TTC549 (cell line): ENCODE measurements around the gene SMIM22.

Experiments
- FAIRE-seq: peaks from 2 replicates; lab custom pipeline; 2012; peaks lifted over from hg19 to GRCh38; lab: Jason Lieb, UNC

SMIM22 gene, protein sequence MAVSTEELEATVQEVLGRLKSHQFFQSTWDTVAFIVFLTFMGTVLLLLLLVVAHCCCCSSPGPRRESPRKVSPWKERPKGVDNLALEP

GRCh38 chr16:4795181-4795827 is at the start of gene SMIM22:
Gene SMIM22 (plus strand): TSS chr16:4795369. CDS start chr16:4795735, 366 bp downstream.
- no peak for FAIRE-seq

- FAIRE-seq: no peak
These were observed 49.0 kb upstream of the SMIM22 start for GRCh38 chr16:4746215-4746614.

DNA sequence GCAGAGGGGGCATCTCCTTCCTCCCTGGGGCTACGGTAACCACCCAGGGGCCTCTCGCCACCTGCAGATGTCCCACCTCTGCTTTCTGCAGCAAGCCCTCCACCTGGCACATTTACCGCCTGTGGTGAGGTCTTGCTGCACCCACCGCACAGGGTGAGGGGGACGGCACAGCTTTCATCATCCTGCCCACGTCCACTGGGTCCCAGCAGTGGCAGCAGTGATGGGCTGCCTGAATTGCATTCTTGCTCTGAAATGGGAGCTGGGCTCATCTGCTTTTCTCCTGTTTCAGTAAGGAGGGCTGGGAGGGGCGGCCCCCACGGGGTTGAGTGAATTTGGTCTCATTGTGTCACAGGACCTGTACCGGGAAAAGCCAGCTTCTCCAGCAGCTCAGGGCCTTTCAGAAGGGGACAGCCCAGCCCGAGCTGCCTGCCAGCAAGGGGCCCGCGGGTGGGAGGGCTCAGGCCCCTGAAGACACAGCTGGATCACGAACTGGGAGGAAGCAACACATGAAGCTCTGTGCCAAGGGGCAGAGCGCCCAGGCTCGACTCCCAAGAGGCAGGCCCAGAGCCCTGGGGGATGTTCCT is 48.1 kb upstream of the SMIM22 start:
- no peak for FAIRE-seq

- no peak for FAIRE-seq
These were observed 47.1 kb upstream of the SMIM22 start for GRCh38 chr16:4747906-4748681.

GRCh38 chr16:4748682-4749411 is 46.3 kb upstream of the SMIM22 start:
- no peak for FAIRE-seq

GRCh38 chr16:4749700-4750257 is 45.4 kb upstream of the SMIM22 start:
- FAIRE-seq: no peak

DNA sequence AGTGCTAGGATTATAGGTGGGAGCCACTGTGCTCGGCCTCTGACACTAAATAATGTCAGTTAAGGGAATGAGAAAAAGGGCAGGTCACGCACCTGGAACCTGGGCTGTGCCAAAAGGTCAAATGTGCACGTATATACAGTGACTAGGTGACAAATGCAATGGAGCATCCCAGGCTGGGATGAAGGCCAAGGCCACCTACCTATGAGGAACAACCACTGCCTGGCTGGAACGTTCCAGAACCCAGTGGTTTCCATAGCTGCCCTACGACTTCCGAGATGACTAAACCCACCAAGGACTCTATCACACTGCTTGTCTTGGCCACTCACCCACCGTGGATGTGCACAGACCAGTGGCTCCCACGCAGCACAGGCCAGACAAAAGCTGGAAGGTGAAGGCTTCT is 44.3 kb upstream of the SMIM22 start:
- FAIRE-seq: no peak

- FAIRE-seq: no peak
These were observed 42.6 kb upstream of the SMIM22 start for GRCh38 chr16:4752351-4753100.

GRCh38 chr16:4753227-4753626 is 41.9 kb upstream of the SMIM22 start:
- FAIRE-seq: no peak

DNA sequence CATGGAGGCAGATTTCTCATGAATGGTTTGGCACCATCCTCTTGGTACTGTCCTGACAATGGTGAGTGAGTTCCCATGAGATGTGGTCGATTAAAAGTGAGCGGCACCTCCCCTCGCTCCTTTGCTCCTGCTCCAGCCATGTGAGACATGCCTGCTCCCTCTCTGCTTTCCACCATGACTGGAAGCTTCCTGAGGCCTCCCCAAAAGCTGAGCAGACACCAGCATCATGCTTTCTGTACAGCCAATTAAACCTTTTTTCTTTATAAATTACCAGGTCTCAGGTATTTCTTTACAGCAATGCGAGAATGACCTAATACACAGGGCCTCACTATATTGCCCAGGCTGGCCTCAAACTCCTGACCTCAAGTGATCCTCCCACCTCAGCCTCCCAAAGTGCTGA is 40.3 kb upstream of the SMIM22 start:
- FAIRE-seq: no peak

DNA sequence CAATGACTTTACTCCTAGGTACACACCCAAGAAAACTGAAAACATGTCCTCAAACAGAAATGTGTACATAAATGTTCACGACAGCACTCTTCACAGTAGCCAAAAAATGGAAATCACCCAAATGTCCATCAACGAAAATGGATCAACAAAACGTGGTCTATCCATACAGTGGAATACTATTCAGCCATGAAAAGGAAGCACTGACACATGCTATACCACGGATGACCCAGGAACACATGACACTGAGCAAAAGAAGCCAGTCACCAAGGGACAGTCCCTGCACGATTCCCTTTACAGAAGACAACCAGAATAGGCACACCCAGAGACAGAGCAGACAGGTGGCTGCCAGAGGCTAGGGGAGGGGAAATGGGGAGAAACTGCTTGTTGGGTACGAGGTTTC is 39.5 kb upstream of the SMIM22 start:
- FAIRE-seq: no peak

DNA sequence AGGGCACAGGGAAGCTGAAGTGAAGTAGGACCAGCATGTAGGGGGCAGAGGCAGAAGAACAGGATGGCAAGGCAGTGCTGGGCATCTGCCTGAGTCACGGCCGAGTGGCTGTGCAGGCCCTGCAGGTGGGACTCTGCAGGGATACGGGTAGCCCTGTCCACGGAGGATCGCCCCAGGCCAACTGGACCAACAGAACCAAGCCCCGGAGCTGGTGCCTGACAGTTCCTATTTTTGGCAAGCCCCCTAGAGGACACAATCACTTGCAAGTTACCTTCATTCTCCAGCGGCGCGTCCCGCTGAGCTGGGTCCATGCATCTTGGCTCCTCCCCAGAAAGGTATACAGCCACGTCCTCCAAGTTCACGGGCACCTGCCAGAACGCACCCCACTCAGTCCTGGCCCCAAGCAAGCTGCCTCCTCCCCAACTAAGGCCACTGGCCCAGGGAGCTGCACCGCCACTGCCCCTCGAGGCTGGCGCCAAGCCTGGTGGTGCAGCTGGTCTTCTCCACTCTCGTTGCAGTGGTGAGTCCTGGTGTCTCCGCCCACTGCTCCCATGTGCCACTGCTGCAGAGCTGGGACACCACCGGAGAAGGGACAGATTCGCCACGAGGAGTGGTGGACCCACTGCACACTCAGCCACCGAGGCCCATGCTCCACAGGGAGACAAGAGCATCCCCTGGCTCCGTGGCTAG is 34.8 kb upstream of the SMIM22 start:
- FAIRE-seq: no peak

- FAIRE-seq: no peak
These were observed 33.0 kb upstream of the SMIM22 start for GRCh38 chr16:4762205-4762604.

DNA sequence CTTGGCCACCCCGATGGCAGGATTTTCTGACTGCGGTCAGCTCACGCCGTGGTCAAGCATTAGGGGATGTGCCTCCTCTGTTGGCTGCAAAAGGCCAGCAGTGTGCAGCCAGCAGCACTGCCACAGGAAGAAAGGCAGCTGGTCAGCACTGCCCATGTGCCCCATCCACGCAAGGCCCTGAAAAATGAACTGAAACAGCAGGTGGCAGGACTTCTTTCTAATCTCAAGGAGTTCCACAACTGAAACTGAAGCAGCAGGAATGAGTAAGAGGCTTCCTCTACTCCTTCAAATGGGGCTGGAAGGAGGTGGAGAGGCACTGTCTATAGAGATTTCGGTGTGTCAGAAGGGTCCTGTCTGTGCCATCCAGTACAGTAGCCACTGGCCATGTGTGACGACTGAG is 31.4 kb upstream of the SMIM22 start:
- FAIRE-seq: no peak

- no peak for FAIRE-seq
These were observed 29.4 kb upstream of the SMIM22 start for GRCh38 chr16:4765511-4766474.

DNA sequence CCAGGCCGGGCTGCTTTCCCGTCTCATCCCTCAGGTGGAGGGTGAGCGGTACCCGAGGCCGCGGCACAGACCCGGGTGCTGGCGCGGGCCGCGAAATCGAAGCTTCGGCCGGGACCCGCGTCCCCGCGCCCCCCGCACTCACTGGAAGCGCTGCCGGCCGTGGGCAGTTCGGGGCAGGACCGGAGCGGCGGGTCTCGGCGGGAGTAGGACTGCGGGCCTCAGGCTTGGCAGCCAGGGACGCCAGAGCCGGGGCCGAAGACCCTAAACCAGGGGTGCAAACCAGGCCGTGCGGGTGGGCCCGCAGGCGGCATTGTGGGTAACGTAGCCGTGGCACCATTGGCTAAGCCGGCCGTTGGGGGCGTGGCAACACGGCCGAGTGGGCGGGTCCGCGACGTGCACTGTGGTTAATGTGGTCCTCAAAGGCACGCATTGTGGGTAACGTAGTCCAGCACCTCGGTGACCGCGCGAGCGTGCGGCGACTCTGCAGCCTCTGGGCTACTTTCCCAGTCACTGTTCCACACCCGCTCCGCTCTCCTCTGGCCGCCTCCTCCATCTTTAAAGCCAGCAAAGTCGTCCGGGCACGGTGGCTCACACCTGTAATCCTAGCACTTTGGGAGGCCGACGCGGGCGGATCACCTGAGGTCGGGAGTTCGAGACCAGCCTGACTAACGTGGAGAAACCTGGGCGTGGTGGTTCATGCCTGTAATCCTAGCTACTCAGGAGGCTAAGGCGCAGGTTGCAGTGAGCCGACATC is 28.1 kb upstream of the SMIM22 start, which contains the start of gene ZNF500:
Gene ZNF500, minus strand, starts transcription at position 288 of the 754 bp plus-strand sequence. CDS start 1,184 bp downstream, outside the sequence.
- peak; percentile 74 for FAIRE-seq

DNA sequence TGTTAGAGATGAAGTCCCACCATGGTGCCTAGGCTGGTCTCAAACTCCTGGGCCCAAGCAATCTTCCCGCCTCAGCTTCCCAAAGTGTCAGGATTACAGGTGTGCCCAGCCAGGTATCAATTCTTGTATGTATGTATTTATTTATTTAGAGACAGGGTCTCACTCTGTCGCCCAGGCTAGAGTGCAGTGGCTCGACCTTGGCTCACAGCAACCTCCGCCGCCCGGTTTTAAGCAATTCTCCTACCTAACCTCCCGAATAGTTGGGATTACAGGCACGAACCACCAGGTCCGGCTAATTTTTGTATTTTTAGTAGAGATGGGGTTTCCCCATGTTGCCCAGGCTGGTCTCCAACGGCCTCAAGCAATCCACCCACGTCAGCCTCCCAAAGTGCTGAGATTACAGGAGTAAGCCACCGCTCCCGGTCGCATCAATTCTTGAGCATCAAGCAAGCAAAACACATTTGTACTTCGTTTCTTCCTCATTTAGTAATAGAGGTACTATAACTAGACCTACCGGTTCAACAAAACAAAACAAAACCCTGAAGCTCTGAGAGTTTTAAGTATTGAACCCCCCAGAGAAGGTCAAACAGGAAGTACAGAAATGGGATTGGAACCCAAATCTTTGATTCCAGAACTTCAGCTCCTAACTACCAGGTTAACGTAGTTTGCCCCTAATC is 27.2 kb upstream of the SMIM22 start:
- FAIRE-seq: no peak
